SU-DHL-6 (cell line): ENCODE results near the gene ACP5.
"Not testable (repeated sequence)": the region's sequence is repeated elsewhere in the genome, so short reads cannot be mapped to it uniquely, and the experiment has no call there.

Experiments used
- H2AFZ ChIP-seq: fragments of 200-600 bp; sonication (generic); 2 replicates; pipeline ENCODE4 v1.6.1; 2014; ENCODE audit warnings: low read depth, mild to moderate bottlenecking, moderate library complexity, mixed read lengths, antibody characterized with exemption, low read length; ENCODE audit not compliant: severe bottlenecking
- H3F3A ChIP-seq: fragments of 200-600 bp; shearing (Covaris generic); 2 replicates; pipeline ENCODE4 v1.6.0; 2016; ENCODE audit warnings: antibody characterized with exemption, mild to moderate bottlenecking; ENCODE audit not compliant: insufficient read depth
- H3K27ac ChIP-seq: fragments of 200-600 bp; sonication (generic); 2 replicates; pipeline ENCODE4 v1.5.1; 2016; ENCODE audit warnings: low read depth, mild to moderate bottlenecking, low read length, moderate library complexity, mixed read lengths
- H3K27me3 ChIP-seq: fragments of 200-600 bp; sonication (generic), shearing (Covaris generic); 2 replicates; pipeline ENCODE4 v1.6.0; 2014; ENCODE audit warnings: mild to moderate bottlenecking, low read length
- H3K36me3 ChIP-seq: fragments of 200-600 bp; sonication (generic); 2 replicates; pipeline ENCODE4 v1.6.1; 2014; ENCODE audit warnings: mild to moderate bottlenecking, low read length, mixed read lengths
- H3K4me2 ChIP-seq: fragments of 300-600, 200-600 bp; shearing (Covaris generic), sonication (generic); 2 replicates; pipeline ENCODE4 v1.6.0; 2014; ENCODE audit warnings: low read length, low read depth, mild to moderate bottlenecking; ENCODE audit not compliant: poor library complexity, severe bottlenecking
- H3K4me3 ChIP-seq: fragments of 200-600 bp; sonication (generic); 2 replicates; pipeline ENCODE4 v1.5.1; 2014; ENCODE audit warnings: antibody characterized with exemption, low read length, mild to moderate bottlenecking, mixed read lengths; ENCODE audit not compliant: insufficient read depth, poor library complexity, severe bottlenecking
- H3K79me2 ChIP-seq: fragments of 200-600 bp; sonication (generic); 2 replicates; pipeline ENCODE4 v1.6.1; 2014; ENCODE audit warnings: mild to moderate bottlenecking, low read length, moderate library complexity; ENCODE audit not compliant: insufficient read depth
- H3K9ac ChIP-seq: fragments of 200-600 bp; sonication (generic); 2 replicates; pipeline ENCODE4 v1.7.0; 2014; ENCODE audit warnings: mild to moderate bottlenecking, low read length
- H3K9me2 ChIP-seq: fragments of 200-600 bp; sonication (generic); replicated peaks from 2 replicates; pipeline ENCODE4 v1.6.1; 2014; ENCODE audit warnings: low read length; ENCODE audit not compliant: insufficient read depth
- H3K9me3 ChIP-seq: fragments of 200-600 bp; sonication (generic); 2 replicates; pipeline ENCODE4 v1.6.1; 2014; ENCODE audit warnings: low read length, mixed read lengths; ENCODE audit not compliant: insufficient read depth
- H4K20me1 ChIP-seq: fragments of 200-600 bp; sonication (generic); 2 replicates; pipeline ENCODE4 v1.6.1; 2014; ENCODE audit warnings: low read depth, mild to moderate bottlenecking, antibody characterized with exemption, low read length, moderate library complexity, mixed read lengths
- CTCF ChIP-seq: fragments of 200-600 bp; sonication (generic); IDR thresholded peaks from one replicate; pipeline ENCODE4 v1.5.1; 2017; ENCODE audit warnings: antibody characterized with exemption, mild to moderate bottlenecking, low read length, moderate library complexity; ENCODE audit not compliant: insufficient read depth, poor library complexity, severe bottlenecking
- EZH2phosphoT487 ChIP-seq: fragments of 200-600 bp; sonication (generic), shearing (Covaris generic); conservative IDR thresholded peaks from 2 replicates; pipeline ENCODE4 v1.6.1; 2018; ENCODE audit warnings: mild to moderate bottlenecking, antibody characterized with exemption, low read length, moderate library complexity, mixed read lengths

ACP5 gene

GRCh38 chr19:11577451-11578257 is at the start of gene ACP5:
Gene ACP5, minus strand, starts transcription at chr19:11577645. Its CDS starts 328 bp downstream, at chr19:11577317.
- H3K79me2 ChIP-seq = no peaks in the 10 kb centered on the region
- no peaks in the 10 kb centered on the region for H3K27me3 ChIP-seq
- no peak within 1 kb of the TSS for H3K4me3 ChIP-seq
- TF ChIP-seq CTCF (no peak), EZH2phosphoT487 (no peak)
- no peaks in the 10 kb centered on the region for H3K9me2 ChIP-seq
- H3K36me3 ChIP-seq = no peaks in the 10 kb centered on the region
- no peaks in the 10 kb centered on the region for H4K20me1 ChIP-seq
- H2AFZ ChIP-seq = no peak within 1 kb of the TSS
- H3K4me2 ChIP-seq = no peak within 1 kb of the TSS
- no peak within 1 kb of the TSS for H3K9ac ChIP-seq
- no peak within 1 kb of the TSS for H3K27ac ChIP-seq
- no peaks in the 10 kb centered on the region for H3K9me3 ChIP-seq
- H3F3A ChIP-seq = peaks cover 17% of the 10 kb centered on the region

GRCh38 chr19:11626252-11626651 is 48.8 kb upstream of the ACP5 start:
- no peak overlapping the region for H3K9ac ChIP-seq
- H3K79me2 ChIP-seq = no peaks in the 10 kb centered on the region
- no peak overlapping the region for H3K4me2 ChIP-seq
- no peak for TF ChIP-seq EZH2phosphoT487
- no peak for TF ChIP-seq CTCF
- H4K20me1 ChIP-seq = no peaks in the 10 kb centered on the region
- no peaks in the 10 kb centered on the region for H3K9me2 ChIP-seq
- H3K27ac ChIP-seq = no peak overlapping the region
- no peak overlapping the region for H2AFZ ChIP-seq
- no peaks in the 10 kb centered on the region for H3K27me3 ChIP-seq
- no peaks in the 10 kb centered on the region for H3F3A ChIP-seq
- H3K4me3 ChIP-seq = no peak overlapping the region
- H3K36me3 ChIP-seq = no peaks in the 10 kb centered on the region
- no peaks in the 10 kb centered on the region for H3K9me3 ChIP-seq

- H3K36me3 ChIP-seq = no peaks in the 10 kb centered on the region
- H3K27me3 ChIP-seq = no peaks in the 10 kb centered on the region
- no peak overlapping the region for H3K4me2 ChIP-seq
- H3K27ac ChIP-seq = no peak overlapping the region
- no peak overlapping the region for H3K4me3 ChIP-seq
- no peaks in the 10 kb centered on the region for H3K9me3 ChIP-seq
- H3K79me2 ChIP-seq = no peaks in the 10 kb centered on the region
- H3K9me2 ChIP-seq = no peaks in the 10 kb centered on the region
- H3F3A ChIP-seq = no peaks in the 10 kb centered on the region
- TF ChIP-seq EZH2phosphoT487 (no peak), CTCF (no peak)
- H2AFZ ChIP-seq = no peak overlapping the region
- no peaks in the 10 kb centered on the region for H4K20me1 ChIP-seq
- no peak overlapping the region for H3K9ac ChIP-seq
Observed at GRCh38 chr19:11624069-11624463, 46.6 kb upstream of the ACP5 start.

GRCh38 chr19:11622401-11622800 is 45.0 kb upstream of the ACP5 start:
- H3K4me3 ChIP-seq, H3K27ac ChIP-seq, H3K9me2 ChIP-seq, H4K20me1 ChIP-seq, H3F3A ChIP-seq, H3K27me3 ChIP-seq, H2AFZ ChIP-seq, H3K79me2 ChIP-seq, H3K9ac ChIP-seq, H3K4me2 ChIP-seq: not testable (repeated sequence)
- Histone ChIP-seq H3K36me3 (peaks cover 15% of the 10 kb centered on the region), H3K9me3 (peaks cover 11% of the 10 kb centered on the region; the same call in 1 of the 2 replicates)
